Non-pigmented ciliary epithelial cell (primary cell): Measurements from ENCODE around the gene WHAMM.
"Not testable (repeated sequence)": the region's sequence is repeated elsewhere in the genome, so short reads cannot be mapped to it uniquely, and the experiment has no call there.

Experiments
- DNase-seq: peaks from one replicate; pipeline ENCODE4 v3.0.0-alpha.2; 2010; ENCODE audit warnings: low read depth

The WHAMM gene

GRCh38 chr15:82838096-82838735, 28.8 kb downstream of the WHAMM start:
- no peak for DNase-seq

GRCh38 chr15:82839136-82839535, 29.7 kb downstream of the WHAMM start:
- DNase-seq = no peak

GRCh38 chr15:82840166-82840565, 30.7 kb downstream of the WHAMM start:
- DNase-seq = no peak

- DNase-seq = no peak
Measured at GRCh38 chr15:82843566-82843965, 34.1 kb downstream of the WHAMM start.

- DNase-seq = no peak
Measured at GRCh38 chr15:82845686-82846085, 36.3 kb downstream of the WHAMM start.

GRCh38 chr15:82846621-82847020, 37.2 kb downstream of the WHAMM start:
- no peak for DNase-seq

GRCh38 chr15:82847703-82848102, 38.3 kb downstream of the WHAMM start:
- DNase-seq = no peak

- DNase-seq = no peak
Measured at GRCh38 chr15:82848241-82848993, 39.0 kb downstream of the WHAMM start.

- peak; percentile 36 for DNase-seq
Measured at GRCh38 chr15:82849556-82850512, 40.4 kb downstream of the WHAMM start.

- DNase-seq = no peak
Measured at GRCh38 chr15:82850731-82851130, 41.3 kb downstream of the WHAMM start.

- DNase-seq = no peak
Measured at GRCh38 chr15:82851306-82851850, 42.0 kb downstream of the WHAMM start.

GRCh38 chr15:82851981-82852511, 42.6 kb downstream of the WHAMM start:
- DNase-seq = peak; percentile 40

GRCh38 chr15:82852941-82853561, 43.6 kb downstream of the WHAMM start:
- no peak for DNase-seq

- no peak for DNase-seq
Measured at GRCh38 chr15:82854554-82854953, 45.1 kb downstream of the WHAMM start.

- no peak for DNase-seq
Measured at GRCh38 chr15:82855286-82856100, 46.1 kb downstream of the WHAMM start.

- DNase-seq = no peak
Measured at GRCh38 chr15:82856397-82857170, 47.2 kb downstream of the WHAMM start.

GRCh38 chr15:82858932-82859331, 49.5 kb downstream of the WHAMM start:
- no peak for DNase-seq

- DNase-seq = no peak
Measured at GRCh38 chr15:82862886-82863285, 53.5 kb downstream of the WHAMM start.

- no peak for DNase-seq
Measured at GRCh38 chr15:82864967-82865366, 55.5 kb downstream of the WHAMM start.

GRCh38 chr15:82865581-82865980, 56.2 kb downstream of the WHAMM start:
- not testable (repeated sequence) for DNase-seq
